Sigmoid colon (tissue), 4 donors: ENCODE results near the gene NOTUM.

ENCODE experiments used
- EP300 ChIP-seq, 4 donors: sonication (generic); formaldehyde crosslinking; IDR thresholded peaks; one replicate each; pipeline ENCODE4 v1.6.1; 2017; ENCODE audit warnings: antibody characterized with exemption in 4 of 4
- POLR2A ChIP-seq, 2 donors: fragments of 450-650 bp; IDR thresholded peaks; one replicate each; pipeline ENCODE4 v1.6.1; 2016; ENCODE audit warnings: antibody characterized with exemption in 2 of 2, mild to moderate bottlenecking in 2 of 2, moderate library complexity in 2 of 2
- POLR2AphosphoS5 ChIP-seq, 4 donors: sonication (generic); formaldehyde crosslinking; IDR thresholded peaks; one replicate each; pipeline ENCODE4 v1.6.1; 2017; ENCODE audit warnings: antibody characterized with exemption in 4 of 4
- TF ChIP-seq, protein P1 (sequence below), 4 experiments: fragments of 450-650 bp in 3 of 4; fragments of 200-600 bp in 1 of 4; IDR thresholded peaks; one replicate each; pipeline ENCODE4 v1.5.1; 2016 to 2019; ENCODE audit warnings: antibody characterized with exemption in 4 of 4, mild to moderate bottlenecking in 3 of 4, moderate library complexity in 2 of 4

DNA sequence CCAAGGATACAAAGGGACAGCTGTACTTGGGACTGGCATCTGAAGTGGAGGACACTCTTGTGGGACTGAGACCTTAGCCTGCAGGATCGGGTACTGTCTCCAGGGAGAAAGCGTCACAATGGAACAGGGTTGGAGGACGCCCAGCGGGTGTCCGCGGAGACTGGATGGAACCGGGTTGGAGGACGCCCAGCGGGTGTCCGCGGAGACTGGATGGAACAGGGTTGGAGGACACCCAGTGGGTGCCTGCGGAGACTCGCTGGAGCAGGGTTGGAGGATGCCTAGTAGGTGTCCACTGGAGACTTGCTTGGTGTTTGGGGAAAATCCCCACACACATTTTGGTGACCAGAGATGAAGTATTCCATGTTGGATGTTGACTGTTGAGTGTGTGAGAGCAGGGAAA lies 13.8 kb downstream of the NOTUM start, which contains the start of gene MYADML2:
- TF ChIP-seq, protein P1, sequence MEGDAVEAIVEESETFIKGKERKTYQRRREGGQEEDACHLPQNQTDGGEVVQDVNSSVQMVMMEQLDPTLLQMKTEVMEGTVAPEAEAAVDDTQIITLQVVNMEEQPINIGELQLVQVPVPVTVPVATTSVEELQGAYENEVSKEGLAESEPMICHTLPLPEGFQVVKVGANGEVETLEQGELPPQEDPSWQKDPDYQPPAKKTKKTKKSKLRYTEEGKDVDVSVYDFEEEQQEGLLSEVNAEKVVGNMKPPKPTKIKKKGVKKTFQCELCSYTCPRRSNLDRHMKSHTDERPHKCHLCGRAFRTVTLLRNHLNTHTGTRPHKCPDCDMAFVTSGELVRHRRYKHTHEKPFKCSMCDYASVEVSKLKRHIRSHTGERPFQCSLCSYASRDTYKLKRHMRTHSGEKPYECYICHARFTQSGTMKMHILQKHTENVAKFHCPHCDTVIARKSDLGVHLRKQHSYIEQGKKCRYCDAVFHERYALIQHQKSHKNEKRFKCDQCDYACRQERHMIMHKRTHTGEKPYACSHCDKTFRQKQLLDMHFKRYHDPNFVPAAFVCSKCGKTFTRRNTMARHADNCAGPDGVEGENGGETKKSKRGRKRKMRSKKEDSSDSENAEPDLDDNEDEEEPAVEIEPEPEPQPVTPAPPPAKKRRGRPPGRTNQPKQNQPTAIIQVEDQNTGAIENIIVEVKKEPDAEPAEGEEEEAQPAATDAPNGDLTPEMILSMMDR (IDR thresholded peaks at IDR 0.05), result no peak
- TF ChIP-seq POLR2AphosphoS5 (IDR thresholded peaks at IDR 0.05) (no peak), EP300 (IDR thresholded peaks at IDR 0.05) (no peak), POLR2A (IDR thresholded peaks at IDR 0.05) (no peak)
